ENCODE measurements around the gene BRWD1. TPM values are rescaled to one million over a fixed set of nuclear protein-coding genes. Genes with fewer than 3 reads are reported as not detected.

The BRWD1 gene
- total RNA-seq, 4 donors from 2014 or later: 63.8 to 281 (median 103) TPM

DNA sequence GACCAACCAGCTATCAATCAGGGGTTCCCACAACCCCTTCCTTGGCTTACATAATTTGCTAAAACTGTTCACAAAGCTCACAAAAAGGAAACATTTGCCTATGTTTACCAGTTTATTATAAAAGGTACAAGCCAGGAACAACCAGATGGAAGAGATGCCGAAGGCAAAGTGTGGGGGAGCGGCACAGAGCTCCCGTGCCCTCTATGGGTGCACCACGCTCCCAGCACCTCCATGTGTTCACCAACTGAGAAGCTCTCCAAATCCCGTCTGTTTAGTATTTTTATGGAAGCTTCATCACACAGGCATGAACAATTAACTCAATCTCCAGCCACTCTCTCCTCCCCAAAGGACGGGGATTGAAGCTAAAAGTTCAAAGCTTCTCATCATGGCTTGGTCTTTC is 163.1 kb downstream of the BRWD1 start:
- in situ Hi-C loops (cut with MboI; ENCODE audit: low pct_ligation_motif_present in 1 of 4, low pct_unique_long_range_greater_than_20kb in 1 of 4, low sequenced_read_pairs in 3 of 4): no loop called here
- no peak overlapping the region for H3K4me3 ChIP-seq
- TF ChIP-seq POLR2A (IDR thresholded peaks at IDR 0.05) (no peak), POLR2AphosphoS5 (IDR thresholded peaks at IDR 0.05) (no peak), EP300 (IDR thresholded peaks at IDR 0.05; ENCODE audit: low read depth) (no peak)
- TF ChIP-seq, protein P1, sequence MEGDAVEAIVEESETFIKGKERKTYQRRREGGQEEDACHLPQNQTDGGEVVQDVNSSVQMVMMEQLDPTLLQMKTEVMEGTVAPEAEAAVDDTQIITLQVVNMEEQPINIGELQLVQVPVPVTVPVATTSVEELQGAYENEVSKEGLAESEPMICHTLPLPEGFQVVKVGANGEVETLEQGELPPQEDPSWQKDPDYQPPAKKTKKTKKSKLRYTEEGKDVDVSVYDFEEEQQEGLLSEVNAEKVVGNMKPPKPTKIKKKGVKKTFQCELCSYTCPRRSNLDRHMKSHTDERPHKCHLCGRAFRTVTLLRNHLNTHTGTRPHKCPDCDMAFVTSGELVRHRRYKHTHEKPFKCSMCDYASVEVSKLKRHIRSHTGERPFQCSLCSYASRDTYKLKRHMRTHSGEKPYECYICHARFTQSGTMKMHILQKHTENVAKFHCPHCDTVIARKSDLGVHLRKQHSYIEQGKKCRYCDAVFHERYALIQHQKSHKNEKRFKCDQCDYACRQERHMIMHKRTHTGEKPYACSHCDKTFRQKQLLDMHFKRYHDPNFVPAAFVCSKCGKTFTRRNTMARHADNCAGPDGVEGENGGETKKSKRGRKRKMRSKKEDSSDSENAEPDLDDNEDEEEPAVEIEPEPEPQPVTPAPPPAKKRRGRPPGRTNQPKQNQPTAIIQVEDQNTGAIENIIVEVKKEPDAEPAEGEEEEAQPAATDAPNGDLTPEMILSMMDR (IDR thresholded peaks at IDR 0.05): no peak

DNA sequence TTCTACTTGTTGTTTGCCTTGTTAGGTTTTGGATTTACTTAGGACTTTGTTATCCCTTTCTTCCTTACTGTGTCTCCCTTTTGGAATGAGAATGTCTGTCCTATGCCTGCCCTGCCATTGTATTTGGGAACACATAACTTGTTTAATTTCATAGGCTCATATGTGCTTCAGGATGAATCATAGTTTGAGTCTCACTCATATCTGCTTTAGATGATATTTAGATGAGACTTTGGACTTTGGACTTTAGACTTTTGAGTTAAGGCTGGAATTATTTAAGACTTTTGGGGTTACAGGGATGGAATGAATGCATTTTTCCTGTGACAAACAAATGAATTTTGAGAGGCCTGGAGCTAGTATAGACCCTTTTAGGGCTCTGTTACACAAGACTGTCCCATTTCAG is 163.6 kb downstream of the BRWD1 start:
- no peak for DNase-seq
- intact Hi-C loops (cut with DNase I; ENCODE audit: low total_unique reads): no loop called here
- Histone ChIP-seq H3K4me1 (no peaks in the 10 kb centered on the region), H3K27me3 (no peaks in the 10 kb centered on the region), H3K36me3 (no peaks in the 10 kb centered on the region), H3K9me3 (no peaks in the 10 kb centered on the region), H3K27ac (no peak overlapping the region), H3K4me3 (no peak overlapping the region)
- in situ Hi-C loops (cut with MboI; ENCODE audit: low pct_ligation_motif_present in 1 of 4, low pct_unique_long_range_greater_than_20kb in 1 of 4, low sequenced_read_pairs in 3 of 4): loop anchor here in 3 of 4 donors (10.0 to 25.0 kb wide), 3 partner anchors 415 to 645 kb away; no protein-coding TSS in a partner anchor
- TF ChIP-seq EP300 (IDR thresholded peaks at IDR 0.05; ENCODE audit: low read depth): no peak
- TF ChIP-seq, protein P1 (IDR thresholded peaks at IDR 0.05): no peak

More for the DNA sequence above, 163.1 kb downstream of the BRWD1 start:
- Histone ChIP-seq H3K36me3 (no peaks in the 10 kb centered on the region), H3K4me1 (no peaks in the 10 kb centered on the region), H3K27me3 (no peaks in the 10 kb centered on the region), H3K27ac (no peak overlapping the region), H3K9me3 (no peaks in the 10 kb centered on the region)
- intact Hi-C loops (cut with DNase I; ENCODE audit: low total_unique reads): no loop called here
- WGBS, 2 donors (ENCODE audit: low coverage in 1 of 2): 90% methylated on average over 6 of the region's 6 CpGs; no CpG with 5 or more reads in 1 of the 2 donors
- no peak for DNase-seq

DNA sequence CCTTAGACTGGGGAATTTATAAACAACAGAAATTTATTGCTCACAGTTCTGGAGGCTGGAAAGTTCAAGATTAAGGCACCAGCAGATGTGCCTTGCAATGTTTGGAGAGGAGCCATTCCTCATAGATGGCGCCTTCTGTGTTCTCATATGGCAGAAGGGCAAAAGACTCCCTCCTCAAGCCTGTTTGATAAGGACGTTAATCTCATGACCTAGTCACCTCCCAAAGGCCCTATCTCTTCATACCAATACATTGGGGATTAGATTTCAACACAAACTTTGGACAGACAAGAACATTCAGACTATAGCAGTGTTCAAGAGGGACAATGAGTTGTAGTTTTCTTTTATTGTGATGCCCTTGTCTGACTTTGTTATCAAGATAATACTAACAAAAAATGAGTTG is 164.5 kb downstream of the BRWD1 start:
- Histone ChIP-seq H3K27me3 (no peaks in the 10 kb centered on the region), H3K9me3 (no peaks in the 10 kb centered on the region), H3K4me3 (no peak overlapping the region), H3K4me1 (no peaks in the 10 kb centered on the region), H3K36me3 (no peaks in the 10 kb centered on the region), H3K27ac (no peak overlapping the region)
- intact Hi-C loops (cut with DNase I; ENCODE audit: low total_unique reads) (no loop called here), in situ Hi-C loops (cut with MboI; ENCODE audit: low pct_ligation_motif_present in 1 of 4, low pct_unique_long_range_greater_than_20kb in 1 of 4, low sequenced_read_pairs in 3 of 4) (loop anchor here in 3 of 4 donors (10.0 to 25.0 kb wide), 3 partner anchors 414 to 644 kb away; no protein-coding TSS in a partner anchor)
- TF ChIP-seq POLR2A (IDR thresholded peaks at IDR 0.05) (no peak), EP300 (IDR thresholded peaks at IDR 0.05; ENCODE audit: low read depth) (no peak), POLR2AphosphoS5 (IDR thresholded peaks at IDR 0.05) (no peak)
- TF ChIP-seq, protein P1 (IDR thresholded peaks at IDR 0.05): no peak
- no peak for DNase-seq
- WGBS, 2 donors (ENCODE audit: low coverage in 1 of 2): 82 to 83% methylated on average over 2 of the region's 2 CpGs

DNA sequence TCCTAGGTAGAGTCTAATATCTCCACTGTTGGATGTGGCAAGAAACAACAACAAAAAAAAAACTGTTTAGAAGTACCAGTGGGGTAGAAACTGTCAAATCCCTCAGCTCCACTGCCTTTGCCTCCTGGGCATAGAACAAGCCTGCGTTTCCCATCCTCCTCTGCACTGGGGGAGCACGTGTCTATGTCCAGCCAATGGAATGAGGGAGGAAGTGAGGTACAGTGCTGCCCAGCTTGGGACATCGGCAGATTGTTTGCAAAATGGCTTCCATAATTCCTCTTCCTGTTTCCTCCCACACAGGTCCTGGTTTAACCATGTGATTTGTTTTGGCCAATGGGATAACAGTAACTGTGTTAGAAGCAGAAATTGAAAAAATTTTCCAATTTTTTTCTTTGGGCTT is 169.2 kb downstream of the BRWD1 start:
- no peak for DNase-seq
- H3K4me1 ChIP-seq: no peaks in the 10 kb centered on the region
- no peaks in the 10 kb centered on the region for H3K9me3 ChIP-seq
- intact Hi-C loops (cut with DNase I; ENCODE audit: low total_unique reads): no loop called here
- H3K36me3 ChIP-seq: no peaks in the 10 kb centered on the region
- no peak for TF ChIP-seq EP300 (IDR thresholded peaks at IDR 0.05; ENCODE audit: low read depth)
- TF ChIP-seq POLR2AphosphoS5 (IDR thresholded peaks at IDR 0.05): no peak
- no peak for TF ChIP-seq POLR2A (IDR thresholded peaks at IDR 0.05)
- TF ChIP-seq, protein P1 (IDR thresholded peaks at IDR 0.05): no peak
- 87% methylated on average over 3 of the region's 3 CpGs; no CpG with 5 or more reads in 1 of the 2 donors for WGBS, 2 donors (ENCODE audit: low coverage in 1 of 2)
- H3K27ac ChIP-seq: no peak overlapping the region
- H3K4me3 ChIP-seq: no peak overlapping the region
- no peaks in the 10 kb centered on the region for H3K27me3 ChIP-seq
- in situ Hi-C loops (cut with MboI; ENCODE audit: low pct_ligation_motif_present in 1 of 4, low pct_unique_long_range_greater_than_20kb in 1 of 4, low sequenced_read_pairs in 3 of 4): loop anchor here in 3 of 4 donors (10.0 to 25.0 kb wide), 3 partner anchors 409 to 639 kb away; no protein-coding TSS in a partner anchor

All from transverse colon (tissue), 4 donors.